Posterior vena cava (tissue), 2 donors: ENCODE results near the gene IGLL5. TPM values are rescaled to one million over a fixed set of nuclear protein-coding genes. Genes with fewer than 3 reads are reported as not detected.

Source experiments
- DNase-seq: peaks from one replicate; pipeline ENCODE4 v3.0.0-alpha.2; 2020; ENCODE audit warnings: low spot score
- intact Hi-C, 2 donors: fragments of 100-400 bp; cut with DNase I; formaldehyde crosslinking; loops; one replicate each; pipeline versions ENCODE4 v1.14.1 to v1.14.2; 2022 to 2023
- total RNA-seq, 2 donors: library from RNA; stranded (reverse); fragmentation: NEBNext Ultra II Directional; extraction: Animal tissue kit (Norgen Biotek cat#: 25700); gene quantifications; one replicate each; pipeline ENCODE4 v1.2.1, GENCODE V29; 2021
- donor health status: DM: yes; HTN: yes; CAD: no.
- donor health status: DM: yes; HTN: yes; CAD: no.

The IGLL5 gene
- total RNA-seq, 2 donors from 2014 or later, result 0.52 to 1.1 TPM

DNA sequence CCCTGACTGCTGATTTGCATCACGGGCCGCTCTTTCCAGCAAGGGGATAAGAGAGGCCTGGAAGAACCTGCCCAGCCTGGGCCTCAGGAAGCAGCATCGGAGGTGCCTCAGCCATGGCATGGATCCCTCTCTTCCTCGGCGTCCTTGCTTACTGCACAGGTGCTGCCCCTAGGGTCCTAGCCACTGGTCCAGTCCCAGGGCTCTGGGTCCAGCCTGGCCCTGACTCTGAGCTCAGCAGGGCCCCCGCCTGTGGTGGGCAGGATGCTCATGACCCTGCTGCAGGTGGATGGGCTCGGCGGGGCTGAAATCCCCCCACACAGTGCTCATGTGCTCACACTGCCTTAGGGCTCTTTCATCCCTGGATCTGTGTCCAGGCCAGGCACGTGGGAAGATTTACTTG, 7.0 kb upstream of the IGLL5 start:
- no peak for DNase-seq
- intact Hi-C loops, result no loop called here

DNA sequence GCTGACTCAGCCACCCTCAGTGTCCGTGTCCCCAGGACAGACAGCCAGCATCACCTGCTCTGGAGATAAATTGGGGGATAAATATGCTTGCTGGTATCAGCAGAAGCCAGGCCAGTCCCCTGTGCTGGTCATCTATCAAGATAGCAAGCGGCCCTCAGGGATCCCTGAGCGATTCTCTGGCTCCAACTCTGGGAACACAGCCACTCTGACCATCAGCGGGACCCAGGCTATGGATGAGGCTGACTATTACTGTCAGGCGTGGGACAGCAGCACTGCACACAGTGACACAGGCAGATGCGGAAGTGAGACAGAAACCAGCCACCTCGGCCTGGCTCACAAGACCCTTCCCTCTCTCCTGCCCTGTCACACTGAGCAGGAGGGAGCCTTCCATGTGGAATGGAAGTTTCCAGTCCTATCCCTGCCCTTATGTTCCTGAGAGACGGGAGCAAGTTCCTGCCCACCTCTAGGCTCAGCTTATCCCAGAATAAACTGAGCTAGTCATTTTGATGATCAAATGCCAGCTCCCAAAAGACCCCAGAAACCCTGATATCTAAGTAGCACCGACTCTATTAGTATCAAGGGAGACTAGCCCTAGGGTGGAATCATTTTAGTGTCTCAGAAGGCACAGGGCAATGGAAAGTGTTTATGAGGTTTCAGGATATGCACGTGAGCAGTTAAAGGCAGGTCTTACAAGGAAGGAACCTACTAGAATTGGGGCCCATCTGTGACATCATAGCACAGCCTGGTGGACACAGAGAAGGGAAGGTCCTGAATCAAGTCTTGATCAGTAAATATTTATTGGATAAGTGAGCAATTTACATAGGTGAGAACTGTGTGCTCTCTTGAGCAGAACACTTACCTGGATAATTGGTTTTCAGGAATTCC, 6.3 kb upstream of the IGLL5 start:
- DNase-seq, result no peak
- intact Hi-C loops, result no loop called here

DNA sequence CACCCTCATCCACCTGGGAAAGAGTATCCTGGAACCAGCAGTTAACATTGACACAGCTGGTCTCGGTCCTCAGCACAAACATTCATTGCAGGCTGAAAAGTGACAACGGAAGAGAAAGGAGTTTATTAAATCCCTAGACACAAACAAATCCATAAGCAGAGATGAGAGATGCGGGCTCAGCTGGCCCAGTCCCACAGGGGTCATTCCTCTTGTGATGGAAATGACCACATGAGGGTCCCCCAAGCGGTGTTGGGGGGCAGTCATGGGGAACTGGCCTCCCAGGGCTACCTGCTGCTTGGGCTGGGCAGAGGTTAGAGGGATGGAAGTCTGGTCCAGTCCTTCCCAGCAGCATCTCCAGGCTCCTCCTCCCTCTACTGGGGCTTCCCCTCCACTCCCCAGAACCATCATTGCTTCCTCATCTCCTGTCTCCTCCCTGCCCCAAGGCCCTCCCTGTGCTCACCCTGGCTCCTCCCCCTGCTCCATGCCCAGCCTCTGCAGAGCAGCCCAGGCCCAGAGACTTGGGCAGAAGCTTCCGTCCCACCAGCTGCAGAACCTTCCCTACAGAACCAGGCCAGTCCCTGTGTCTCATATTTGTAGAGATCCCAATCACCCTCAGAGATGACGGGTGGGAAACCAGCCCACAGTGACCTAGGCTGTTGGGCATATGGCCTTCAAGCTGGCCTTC, 5.4 kb upstream of the IGLL5 start:
- DNase-seq, result no peak
- intact Hi-C loops, result no loop called here

DNA sequence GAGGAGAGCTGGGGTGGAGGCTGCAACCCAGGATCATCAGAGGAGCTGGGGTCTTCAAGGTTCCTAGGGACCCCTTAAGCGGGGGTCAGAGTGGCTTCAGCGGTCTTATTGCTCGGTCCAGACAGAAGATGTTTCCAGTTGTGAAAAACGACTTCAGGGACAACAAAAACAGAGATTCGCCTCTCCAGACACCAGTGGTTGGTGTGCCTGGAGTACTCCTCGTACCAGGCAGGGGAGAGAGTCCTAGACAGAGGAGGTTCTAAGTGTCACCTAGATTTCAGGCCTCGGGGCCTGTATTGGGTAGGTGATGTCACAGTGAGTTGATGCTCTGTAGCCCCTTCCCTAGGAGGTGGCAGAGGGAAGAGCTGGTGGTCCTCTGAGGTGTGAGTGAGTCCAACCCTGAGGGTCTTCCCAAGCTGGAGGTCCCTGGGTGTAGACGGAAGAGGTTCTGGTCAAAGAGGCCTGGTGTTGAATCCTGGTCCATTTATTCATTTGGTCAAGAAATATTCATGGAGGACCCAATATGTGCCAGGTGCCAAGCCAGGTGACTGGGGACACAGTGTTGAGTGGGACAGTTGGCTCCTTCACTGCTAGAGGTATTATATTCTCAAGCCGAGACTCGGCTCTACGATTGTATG, 4.4 kb upstream of the IGLL5 start:
- no peak for DNase-seq
- intact Hi-C loops, result no loop called here

DNA sequence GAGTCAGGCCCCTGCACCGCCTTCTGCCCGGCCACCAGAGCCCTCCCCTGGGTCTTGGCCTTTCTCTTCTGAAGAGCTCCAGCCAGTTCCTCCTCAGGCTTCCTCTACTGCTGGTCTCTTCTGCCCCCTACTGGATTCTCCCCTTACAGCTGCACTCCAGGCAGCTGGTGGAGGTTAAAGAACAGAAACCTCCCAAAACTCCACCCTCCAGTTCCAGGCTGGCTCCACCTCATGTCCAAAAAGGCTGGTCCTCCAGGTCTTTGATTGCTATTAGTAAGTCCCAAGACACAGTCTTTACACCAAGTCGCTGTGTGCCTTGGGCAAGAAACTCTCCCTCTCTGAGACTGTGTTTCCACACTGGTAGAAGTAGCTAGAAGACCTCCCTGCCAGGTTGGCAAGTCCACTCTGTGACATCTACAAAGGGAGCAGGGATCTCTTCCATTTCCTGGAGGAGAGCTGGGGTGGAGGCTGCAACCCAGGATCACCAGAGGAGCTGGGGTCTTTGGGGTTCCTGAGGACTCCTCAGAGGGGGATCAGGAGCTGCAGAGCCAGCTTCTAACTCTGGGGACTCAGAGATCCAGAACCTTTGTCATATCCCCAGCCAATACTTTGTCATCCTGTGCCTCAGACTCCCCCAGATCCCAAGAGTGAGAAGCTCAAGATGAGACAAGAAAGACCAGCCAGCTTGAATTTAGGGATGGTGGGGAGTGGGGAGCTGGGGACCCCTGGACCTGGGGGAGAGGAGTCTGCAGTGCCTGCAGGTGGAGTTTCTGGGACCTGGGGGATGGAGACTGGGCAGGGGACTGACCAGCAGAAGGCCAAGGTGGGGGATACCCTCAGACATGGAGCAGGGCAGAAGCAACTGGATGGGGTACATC, 3.4 kb upstream of the IGLL5 start:
- no peak for DNase-seq
- intact Hi-C loops, result no loop called here

DNA sequence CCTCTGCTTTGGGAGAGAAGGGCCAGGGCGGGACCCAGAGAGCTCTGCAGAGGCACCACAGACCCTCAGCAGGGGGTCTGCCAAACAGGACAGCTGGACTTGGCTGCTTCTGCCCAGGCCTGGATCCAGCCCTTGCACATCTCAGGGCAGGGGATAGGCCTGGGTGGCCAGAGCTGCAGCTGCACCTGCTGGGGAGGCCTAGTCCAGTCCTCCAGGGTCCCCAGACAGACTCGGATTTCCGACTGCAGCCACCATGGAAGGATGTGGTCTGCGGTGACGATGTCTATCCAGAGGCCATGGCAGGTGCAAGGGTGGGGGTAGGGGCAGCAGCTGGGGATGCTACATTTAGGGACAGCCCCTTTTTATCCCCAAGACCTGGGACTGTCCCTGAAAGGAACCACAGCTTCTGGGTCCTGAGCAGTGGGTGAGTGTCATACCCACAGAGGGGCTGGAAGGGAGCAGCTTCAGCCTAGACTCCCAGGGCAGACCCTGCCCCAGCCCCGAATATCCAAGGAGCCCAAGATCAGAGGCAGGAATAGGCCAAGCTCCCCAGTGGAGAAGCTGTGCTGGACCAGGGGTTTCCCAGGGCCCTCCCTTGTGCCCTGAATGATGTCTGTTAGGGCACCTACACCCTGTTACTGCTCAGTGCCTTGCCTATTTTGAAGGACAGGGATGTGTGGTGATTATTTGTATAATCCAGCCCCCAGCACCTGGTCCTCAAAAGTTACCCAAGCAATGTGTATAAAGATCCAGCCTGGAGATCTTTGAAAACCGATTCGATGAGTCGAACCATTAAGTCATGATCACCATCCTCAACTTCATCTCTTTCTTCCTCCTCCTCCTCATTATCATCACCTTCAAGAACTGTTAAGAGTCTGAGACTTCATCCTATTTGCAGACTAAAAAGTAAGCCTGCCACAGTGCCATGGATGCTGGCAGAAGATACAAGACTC, 2.5 kb upstream of the IGLL5 start:
- intact Hi-C loops, result no loop called here
- DNase-seq, result no peak

DNA sequence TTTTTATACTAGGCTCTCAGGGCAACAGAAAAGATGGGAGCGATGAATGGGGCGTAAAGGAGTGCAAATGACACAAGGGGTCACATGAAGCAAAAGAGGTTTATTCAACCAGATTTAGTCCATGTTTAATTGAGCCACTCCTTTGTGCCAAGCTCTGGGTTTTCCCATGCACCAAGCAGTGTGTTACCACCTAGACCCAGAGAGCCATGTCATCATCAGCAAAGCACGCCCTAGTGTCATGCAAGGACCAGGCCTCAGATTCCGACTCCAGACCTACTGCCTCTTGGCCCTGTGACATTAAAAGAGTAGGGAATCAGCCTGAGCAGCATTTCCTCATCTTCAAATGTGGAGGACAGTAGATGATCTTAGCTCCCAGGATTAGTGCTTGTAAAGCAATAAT, 1.1 kb upstream of the IGLL5 start:
- DNase-seq, result no peak
- intact Hi-C loops, result no loop called here

DNA sequence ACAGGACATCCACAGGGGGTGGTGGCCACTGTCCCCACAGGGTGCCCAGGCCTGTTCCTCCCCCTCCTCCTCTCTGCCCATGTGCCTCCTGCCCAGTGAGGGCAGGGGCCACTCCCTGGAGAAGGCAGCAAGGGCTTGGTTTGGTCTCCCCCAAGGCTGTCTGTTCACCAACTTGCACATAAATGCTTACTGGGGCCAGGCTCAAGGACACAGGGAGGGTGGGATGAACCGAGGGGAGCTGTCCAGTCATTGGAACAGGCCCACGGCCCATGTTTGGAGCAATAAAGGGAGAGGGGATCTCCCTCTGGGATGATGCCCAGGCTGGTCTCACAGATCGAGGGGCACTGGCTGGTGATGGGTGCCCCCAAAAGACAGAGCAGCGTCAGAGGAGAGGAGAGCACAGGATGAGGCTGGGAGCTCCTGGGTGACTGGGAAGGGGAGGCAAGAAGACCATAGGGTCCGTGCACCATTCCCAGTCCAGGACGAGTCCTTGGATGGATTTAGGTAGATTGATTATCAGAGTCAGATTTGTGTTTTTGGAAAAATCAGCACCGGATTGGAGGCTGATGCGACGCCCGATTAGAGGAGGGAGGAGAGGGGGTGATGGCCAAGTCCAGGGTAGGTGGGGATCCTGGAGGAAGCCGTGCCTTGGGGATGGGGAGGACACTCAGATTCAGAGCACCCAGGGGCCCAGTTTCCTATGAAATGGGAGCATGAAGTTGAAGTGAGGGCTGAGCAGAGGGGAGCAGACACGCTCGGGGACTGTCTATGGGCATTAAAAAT, 1.1 kb downstream of the IGLL5 start:
- DNase-seq, result peak; percentile 72
- intact Hi-C loops, result no loop called here

DNA sequence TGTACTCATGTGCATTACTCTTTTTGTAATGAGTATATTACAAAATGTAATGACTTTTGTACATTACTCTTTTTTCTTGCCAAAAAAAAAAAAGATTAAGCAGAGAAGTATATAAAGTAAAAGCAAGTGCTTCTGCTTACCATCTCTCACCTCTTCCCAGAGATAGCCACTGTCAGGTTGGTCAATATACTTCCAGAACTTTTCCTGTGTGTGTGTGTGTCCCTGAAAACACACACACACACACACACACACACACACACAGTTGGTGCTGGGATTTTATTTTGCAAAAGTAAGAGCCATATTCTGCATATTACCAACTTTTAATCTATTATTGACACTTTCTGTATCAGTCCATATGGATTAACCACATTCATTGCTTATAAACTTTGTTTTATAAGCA, 2.5 kb downstream of the IGLL5 start:
- no peak for DNase-seq
- intact Hi-C loops, result no loop called here

DNA sequence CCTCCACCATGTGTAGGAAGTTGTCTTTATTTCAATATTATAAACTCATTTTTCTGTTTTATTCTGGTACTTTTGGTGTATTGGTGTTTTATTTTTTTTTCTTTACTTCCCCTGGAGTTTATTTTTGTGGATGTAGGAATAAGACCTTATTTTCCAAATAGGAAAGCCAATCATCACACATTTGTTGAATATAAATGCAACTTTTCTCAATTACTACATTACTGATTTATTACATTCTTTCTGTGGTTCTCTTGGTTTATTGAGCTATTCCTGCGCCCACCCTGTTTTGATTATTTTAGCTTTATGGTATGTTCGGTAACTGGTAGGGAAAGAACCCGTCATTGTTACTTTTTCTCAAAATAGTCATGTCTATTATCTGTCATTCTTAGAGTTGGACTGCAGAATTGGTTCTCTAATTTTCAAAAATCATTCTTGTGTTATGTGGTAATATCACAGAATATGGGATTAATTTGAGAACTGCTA, 3.6 kb downstream of the IGLL5 start:
- intact Hi-C loops, result no loop called here
- DNase-seq, result no peak

DNA sequence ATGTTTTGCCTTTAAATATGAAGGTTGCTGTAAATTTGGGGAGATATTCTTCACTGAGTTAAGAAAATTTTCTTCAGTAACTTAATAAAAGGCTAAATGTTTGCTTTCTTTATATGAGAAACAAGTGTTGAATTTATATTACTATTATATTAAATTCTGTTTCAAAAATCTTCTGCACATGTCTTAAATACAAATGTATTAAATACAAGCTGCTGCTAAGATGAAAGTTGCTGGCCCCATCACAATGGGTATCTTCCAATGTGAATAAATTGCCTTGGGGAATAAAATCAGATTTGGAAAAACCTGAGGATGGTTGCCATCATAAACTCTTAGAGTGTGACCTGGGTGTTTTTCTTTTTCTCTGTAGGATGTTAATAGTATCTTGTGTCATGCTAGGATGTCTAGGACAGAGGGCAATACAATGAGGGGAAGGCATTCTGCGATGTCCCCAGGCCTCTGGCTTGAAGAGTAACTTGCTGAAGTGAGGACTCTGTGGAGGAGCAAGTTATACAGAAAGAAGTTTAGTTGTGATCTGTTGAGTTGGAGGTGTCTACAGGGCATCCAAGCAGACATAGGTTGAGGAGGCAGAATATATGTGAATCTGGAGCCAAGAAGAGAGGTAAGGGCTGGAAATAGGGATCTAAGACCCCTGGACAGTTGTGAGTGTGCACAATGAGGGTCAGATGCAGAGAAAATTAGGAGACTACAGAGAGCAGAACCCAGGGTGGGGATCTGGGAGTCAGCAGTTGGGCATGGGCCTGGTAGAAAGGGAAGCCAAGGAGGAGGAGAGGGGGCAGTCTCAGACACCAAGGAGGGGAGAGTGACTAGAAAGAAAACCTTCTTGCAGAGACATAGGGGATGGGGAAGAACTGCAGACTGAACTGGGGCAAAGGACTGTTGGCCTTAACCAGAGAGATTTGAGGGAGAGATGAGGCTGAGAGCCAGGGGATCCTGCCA, 4.8 kb downstream of the IGLL5 start:
- DNase-seq, result no peak
- intact Hi-C loops, result no loop called here

DNA sequence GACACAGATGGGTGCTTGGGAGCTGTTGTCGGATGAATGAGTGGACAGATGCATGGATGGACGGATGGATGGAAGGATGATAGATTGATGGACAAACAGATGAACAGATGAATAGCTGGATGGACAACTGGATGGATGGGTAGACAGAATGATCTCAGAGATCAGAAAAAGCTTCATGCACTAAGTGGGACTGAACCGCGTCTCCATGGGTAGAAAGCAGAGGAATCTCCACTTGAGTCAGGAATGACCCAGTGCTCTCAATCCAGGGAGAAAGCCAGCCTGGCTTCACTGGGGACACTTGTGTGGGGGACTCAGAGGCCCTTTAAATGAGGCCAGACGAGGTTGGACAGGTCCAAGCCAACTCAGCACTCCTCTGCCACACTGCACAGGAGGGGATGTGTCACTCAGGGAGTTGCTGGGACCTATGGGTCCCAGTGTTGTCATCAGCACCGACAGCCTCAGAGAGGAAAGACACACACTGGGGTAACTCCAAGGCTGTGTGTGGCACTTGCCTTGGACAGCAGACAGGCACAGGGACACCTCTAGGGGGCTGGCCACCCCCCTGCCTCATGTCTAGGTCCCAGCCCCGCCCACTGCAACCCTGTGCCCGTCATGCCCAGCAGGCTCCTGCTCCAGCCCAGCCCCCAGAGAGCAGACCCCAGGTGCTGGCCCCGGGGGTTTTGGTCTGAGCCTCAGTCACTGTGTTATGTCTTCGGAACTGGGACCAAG, 5.6 kb downstream of the IGLL5 start:
- no peak for DNase-seq
- intact Hi-C loops, result no loop called here

DNA sequence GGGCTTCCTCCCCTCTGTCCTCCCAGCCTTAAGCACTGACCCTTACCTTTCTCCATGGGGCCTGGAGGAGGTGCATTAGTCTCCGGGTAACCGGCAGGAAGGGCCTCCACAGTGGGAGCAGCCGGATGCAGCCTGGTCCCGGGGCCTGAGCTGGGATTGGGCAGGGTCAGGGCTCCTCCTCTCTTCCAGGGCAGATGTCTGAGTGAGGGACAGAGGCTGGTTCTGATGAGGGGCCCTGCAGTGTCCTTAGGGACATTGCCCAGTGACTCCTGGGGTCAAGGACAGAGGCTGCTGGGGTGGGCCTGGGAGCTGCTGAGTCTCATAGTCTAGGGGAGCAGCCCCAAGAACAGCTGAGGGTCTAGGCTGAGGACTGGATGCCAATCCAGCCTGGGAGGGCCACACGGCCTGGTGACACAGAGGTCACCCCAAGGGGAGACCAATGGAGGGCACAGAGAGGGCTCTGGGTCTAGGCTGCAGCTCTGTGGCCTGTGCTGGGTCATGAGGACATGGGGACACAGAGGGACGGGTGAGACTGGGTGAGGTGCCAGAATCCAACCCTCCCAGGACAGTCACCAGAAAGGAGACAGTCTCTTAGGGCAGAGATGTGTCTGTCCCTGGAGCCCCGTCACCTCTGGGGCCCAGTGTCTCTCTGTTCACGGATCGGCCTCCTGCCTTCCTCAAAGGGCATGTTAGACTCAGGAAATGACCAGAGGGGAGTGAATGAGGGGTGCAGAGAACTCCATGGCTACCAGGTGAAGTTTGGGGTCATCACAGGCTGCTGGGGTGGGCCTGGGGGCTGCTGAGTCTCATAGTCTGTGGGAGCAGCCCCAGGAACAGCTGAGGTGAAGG, 6.5 kb downstream of the IGLL5 start:
- no peak for DNase-seq
- intact Hi-C loops, result no loop called here

DNA sequence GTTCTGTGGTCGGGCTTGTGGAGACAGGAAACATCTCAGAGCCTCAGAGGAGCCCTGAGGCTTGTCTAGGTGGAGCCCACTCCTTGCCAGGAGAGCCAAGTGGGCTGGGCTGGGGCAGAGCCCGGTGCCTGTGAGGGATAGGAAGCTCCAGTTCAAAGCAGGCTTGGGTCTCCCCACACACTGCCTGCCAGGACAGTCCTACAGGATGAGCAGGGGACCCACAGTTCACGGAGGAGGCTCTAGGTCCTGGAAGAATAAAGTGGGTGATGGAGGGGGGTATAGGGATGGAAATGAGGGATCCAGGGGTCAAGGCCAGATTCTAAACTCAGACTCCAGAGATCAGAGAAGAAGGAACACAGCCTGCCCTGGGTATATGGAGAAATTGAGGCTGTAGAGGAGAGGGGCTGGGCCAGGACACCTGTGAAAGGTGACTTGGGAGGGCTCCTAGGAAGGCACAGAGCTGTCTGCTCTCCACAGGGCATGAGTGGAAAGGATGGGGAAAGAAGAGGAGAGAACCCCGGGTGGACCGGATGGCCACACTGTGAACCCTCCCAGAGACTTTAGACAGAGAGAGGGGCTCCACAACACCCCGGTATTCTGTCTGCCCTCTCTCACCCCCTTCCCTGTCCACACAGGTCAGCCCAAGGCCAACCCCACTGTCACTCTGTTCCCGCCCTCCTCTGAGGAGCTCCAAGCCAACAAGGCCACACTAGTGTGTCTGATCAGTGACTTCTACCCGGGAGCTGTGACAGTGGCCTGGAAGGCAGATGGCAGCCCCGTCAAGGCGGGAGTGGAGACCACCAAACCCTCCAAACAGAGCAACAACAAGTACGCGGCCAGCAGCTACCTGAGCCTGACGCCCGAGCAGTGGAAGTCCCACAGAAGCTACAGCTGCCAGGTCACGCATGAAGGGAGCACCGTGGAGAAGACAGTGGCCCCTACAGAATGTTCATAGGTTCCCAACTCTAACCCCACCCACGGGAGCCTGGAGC, 7.4 kb downstream of the IGLL5 start:
- peak; percentile 73 for DNase-seq
- intact Hi-C loops, result no loop called here
